GM12892 (cell line): ENCODE results near the gene TNK1.

Experiments used
- POLR2A ChIP-seq: IDR thresholded peaks from 2 replicates; pipeline ENCODE4 v1.6.1; 2011; ENCODE audit warnings: low read depth, low read length, control low read depth
- TAF1 ChIP-seq: IDR thresholded peaks from 2 replicates; pipeline ENCODE4 v1.6.1; 2011; ENCODE audit warnings: low read depth, mild to moderate bottlenecking, control low read depth, low read length, borderline replicate concordance

DNA sequence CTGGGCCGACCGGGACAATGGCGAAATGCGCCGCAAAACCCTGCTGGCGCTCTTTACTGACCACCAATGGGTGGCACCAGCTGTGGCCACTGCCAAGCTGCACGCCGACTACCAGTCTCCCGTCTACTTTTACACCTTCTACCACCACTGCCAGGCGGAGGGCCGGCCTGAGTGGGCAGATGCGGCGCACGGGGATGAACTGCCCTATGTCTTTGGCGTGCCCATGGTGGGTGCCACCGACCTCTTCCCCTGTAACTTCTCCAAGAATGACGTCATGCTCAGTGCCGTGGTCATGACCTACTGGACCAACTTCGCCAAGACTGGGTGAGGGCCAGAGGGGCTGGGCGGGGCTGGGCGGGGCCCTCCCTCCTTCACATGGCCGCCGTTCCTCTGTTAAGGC, 34.9 kb downstream of the TNK1 start:
- TF ChIP-seq TAF1 (no peak), POLR2A (no peak)
